ENCODE measurements around the gene ZNF497.
A peak's percentile ranks its signal among the peaks of the same experiment; 100 is the strongest.
"Not testable (repeated sequence)": the region's sequence is repeated elsewhere in the genome, so short reads cannot be mapped to it uniquely, and the experiment has no call there.

The ZNF497 gene

GRCh38 chr19:58355215-58355796 lies 7.2 kb downstream of the ZNF497 start:
- H3K4me3 ChIP-seq (ENCODE audit: low read depth, low read length), result no peak overlapping the region
- no peak overlapping the region for H3K9ac ChIP-seq (ENCODE audit: low read depth, low read length)
- peaks cover 3% of the 10 kb centered on the region for H3K36me3 ChIP-seq (ENCODE audit: control insufficient read depth, insufficient read depth, low read length)
- no peaks in the 10 kb centered on the region for H3K27me3 ChIP-seq (ENCODE audit: control insufficient read depth, insufficient read depth, low read length)
- H3K4me1 ChIP-seq (ENCODE audit: control insufficient read depth, insufficient read depth, low read length), result no peaks in the 10 kb centered on the region
- H3K9me3 ChIP-seq (ENCODE audit: control insufficient read depth, insufficient read depth, low read length), result no peaks in the 10 kb centered on the region

GRCh38 chr19:58354478-58355030 lies 8.0 kb downstream of the ZNF497 start:
- Histone ChIP-seq H3K9ac (ENCODE audit: low read depth, low read length) (no peak overlapping the region), H3K4me3 (ENCODE audit: low read depth, low read length) (no peak overlapping the region), H3K9me3 (ENCODE audit: control insufficient read depth, insufficient read depth, low read length) (no peaks in the 10 kb centered on the region), H3K4me1 (ENCODE audit: control insufficient read depth, insufficient read depth, low read length) (no peaks in the 10 kb centered on the region), H3K27me3 (ENCODE audit: control insufficient read depth, insufficient read depth, low read length) (no peaks in the 10 kb centered on the region), H3K36me3 (ENCODE audit: control insufficient read depth, insufficient read depth, low read length) (peaks cover 3% of the 10 kb centered on the region)

DNA sequence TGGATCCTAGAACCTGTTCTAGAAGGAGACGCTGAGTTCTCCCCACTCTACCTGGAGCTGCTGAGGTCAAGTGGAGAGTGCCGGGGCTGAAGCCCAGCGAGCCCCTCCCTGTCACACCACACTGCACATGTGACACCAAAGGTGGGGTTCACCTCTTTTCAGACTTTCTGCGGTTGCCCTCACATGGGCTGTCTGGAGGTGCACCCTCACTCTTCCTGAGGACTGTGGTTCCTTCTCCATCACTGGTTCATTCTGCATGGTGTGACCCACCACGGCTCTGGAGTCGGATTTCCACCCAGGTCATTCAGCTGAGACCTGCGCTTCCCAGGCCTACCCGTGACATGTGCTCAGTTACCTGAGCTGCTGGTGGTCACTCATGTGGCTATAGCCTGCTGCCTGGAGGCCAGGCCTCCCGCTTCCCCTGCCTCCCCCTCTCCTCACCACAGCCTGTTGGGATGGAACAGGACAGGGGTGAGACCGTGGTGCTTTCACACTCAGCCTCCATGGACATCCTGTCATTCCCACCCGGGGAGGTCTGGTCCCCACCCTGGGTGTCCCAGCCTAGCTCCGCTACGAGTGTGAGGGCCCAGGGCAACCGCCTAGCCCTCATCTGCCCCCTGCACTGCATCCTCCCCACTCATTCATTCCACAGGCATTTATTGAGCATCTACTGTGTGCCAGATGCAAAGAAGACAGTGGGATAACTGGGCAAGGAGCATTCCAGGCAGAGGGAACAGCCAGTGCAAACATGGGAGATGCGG lies 8.7 kb downstream of the ZNF497 start:
- H3K4me1 ChIP-seq (ENCODE audit: control insufficient read depth, insufficient read depth, low read length), result no peaks in the 10 kb centered on the region
- no peaks in the 10 kb centered on the region for H3K9me3 ChIP-seq (ENCODE audit: control insufficient read depth, insufficient read depth, low read length)
- no peak overlapping the region for H3K4me3 ChIP-seq (ENCODE audit: low read depth, low read length)
- H3K27me3 ChIP-seq (ENCODE audit: control insufficient read depth, insufficient read depth, low read length), result no peaks in the 10 kb centered on the region
- no peak overlapping the region for H3K9ac ChIP-seq (ENCODE audit: low read depth, low read length)
- H3K36me3 ChIP-seq (ENCODE audit: control insufficient read depth, insufficient read depth, low read length), result peaks cover 3% of the 10 kb centered on the region

DNA sequence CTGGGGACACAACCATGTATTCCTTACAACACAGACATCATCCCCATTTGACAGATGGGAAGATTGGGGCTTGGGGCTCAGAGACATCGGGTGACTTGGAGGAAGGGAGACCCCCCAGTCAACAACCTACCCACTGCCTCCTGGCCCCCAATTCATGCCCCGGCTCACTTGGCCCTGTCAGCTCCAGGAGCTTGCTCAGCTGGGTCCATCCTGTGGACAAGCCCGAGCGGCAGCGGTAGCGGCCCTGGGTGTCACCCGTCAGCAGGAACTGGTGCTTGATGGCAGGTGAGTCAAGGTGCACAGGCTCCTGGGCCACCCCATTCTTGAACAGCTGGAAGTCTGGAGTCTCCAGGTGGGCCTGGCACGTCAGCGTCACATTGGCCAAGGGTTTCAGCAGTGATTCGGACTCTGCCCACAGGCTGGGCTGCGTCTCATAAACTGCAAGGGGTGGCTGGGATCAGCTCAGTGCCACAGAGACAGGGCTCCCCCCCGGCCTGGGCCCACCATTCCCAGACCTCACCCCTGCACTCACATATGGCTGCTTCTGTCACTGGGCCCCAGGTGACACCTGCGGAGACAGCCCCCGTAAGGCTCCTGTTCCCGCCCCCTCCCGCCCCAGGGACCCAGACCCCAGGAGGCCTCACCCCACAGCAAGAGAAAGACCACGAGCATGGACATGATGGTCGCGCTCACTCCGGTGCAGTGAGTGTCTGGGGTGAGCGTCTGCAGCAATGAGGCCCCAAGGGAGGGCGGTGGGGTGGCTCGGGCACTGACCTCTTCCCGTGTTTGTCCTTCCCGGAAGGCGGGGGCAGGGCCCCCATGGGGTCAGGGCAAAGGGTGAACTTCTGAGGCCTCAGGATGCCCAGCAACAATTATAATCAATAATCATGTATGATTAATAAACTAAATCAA lies 9.5 kb downstream of the ZNF497 start, which contains the start of gene A1BG:
A1BG (minus strand) TSS at position 733 of the 912 bp plus-strand sequence; CDS start at position 678, 55 bp downstream.
- no peak within 1 kb of the TSS for H3K9ac ChIP-seq (ENCODE audit: low read depth, low read length)
- no peaks in the 10 kb centered on the region for H3K27me3 ChIP-seq (ENCODE audit: control insufficient read depth, insufficient read depth, low read length)
- H3K36me3 ChIP-seq (ENCODE audit: control insufficient read depth, insufficient read depth, low read length), result peaks cover 3% of the 10 kb centered on the region
- H3K9me3 ChIP-seq (ENCODE audit: control insufficient read depth, insufficient read depth, low read length), result no peaks in the 10 kb centered on the region
- no peak within 1 kb of the TSS for H3K4me3 ChIP-seq (ENCODE audit: low read depth, low read length)
- no peaks in the 10 kb centered on the region for H3K4me1 ChIP-seq (ENCODE audit: control insufficient read depth, insufficient read depth, low read length)

DNA sequence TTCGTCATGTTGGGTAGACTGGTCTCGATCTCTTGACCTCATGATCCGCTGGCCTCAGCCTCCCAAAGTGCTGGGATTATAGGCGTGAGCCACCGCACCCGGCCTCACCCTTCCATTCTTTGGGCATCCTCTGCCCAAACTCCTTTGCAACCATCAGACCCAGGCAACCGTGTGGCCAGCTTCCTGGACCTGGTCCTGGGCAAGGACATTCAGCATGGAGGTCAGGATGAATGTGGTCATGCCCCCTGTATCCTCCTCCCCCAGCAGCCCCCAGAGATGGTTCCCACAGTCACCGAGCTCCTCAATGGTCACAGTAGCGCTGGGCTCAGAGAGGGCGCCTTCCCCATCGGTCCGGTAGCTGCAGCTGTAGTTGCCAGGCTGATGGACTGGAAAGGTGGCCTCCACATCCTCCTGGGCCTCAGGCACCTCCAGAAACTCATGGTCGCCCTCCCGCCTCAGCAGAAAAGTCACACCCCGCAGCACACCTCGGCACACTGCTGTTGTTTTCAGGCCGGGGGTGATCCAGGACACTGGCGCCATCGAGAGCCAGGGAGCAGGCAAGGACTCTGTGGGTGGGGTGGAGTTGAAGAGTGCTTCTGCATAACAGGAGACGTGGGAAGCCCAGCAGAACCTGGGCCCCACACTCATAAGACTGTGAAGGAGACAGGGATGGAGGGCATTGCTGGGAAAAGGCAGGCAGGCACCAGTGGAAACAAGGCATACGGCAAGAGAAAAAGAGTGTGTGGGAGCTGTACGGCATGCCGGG lies 10.4 kb downstream of the ZNF497 start:
- H3K9ac ChIP-seq (ENCODE audit: low read depth, low read length), result no peak overlapping the region
- no peaks in the 10 kb centered on the region for H3K4me1 ChIP-seq (ENCODE audit: control insufficient read depth, insufficient read depth, low read length)
- H3K9me3 ChIP-seq (ENCODE audit: control insufficient read depth, insufficient read depth, low read length), result no peaks in the 10 kb centered on the region

GRCh38 chr19:58351558-58351878 lies 11.0 kb downstream of the ZNF497 start:
- Histone ChIP-seq H3K27me3 (ENCODE audit: control insufficient read depth, insufficient read depth, low read length) (peaks cover 6% of the 10 kb centered on the region), H3K4me3 (ENCODE audit: low read depth, low read length) (no peak overlapping the region), H3K4me1 (ENCODE audit: control insufficient read depth, insufficient read depth, low read length) (no peaks in the 10 kb centered on the region), H3K36me3 (ENCODE audit: control insufficient read depth, insufficient read depth, low read length) (peaks cover 3% of the 10 kb centered on the region), H3K9me3 (ENCODE audit: control insufficient read depth, insufficient read depth, low read length) (no peaks in the 10 kb centered on the region), H3K9ac (ENCODE audit: low read depth, low read length) (no peak overlapping the region)

More for the DNA sequence above, 10.4 kb downstream of the ZNF497 start:
- Histone ChIP-seq H3K36me3 (ENCODE audit: control insufficient read depth, insufficient read depth, low read length) (peaks cover 3% of the 10 kb centered on the region), H3K4me3 (ENCODE audit: low read depth, low read length) (no peak overlapping the region), H3K27me3 (ENCODE audit: control insufficient read depth, insufficient read depth, low read length) (no peaks in the 10 kb centered on the region)

- Histone ChIP-seq H3K4me1 (ENCODE audit: control insufficient read depth, insufficient read depth, low read length) (no peaks in the 10 kb centered on the region), H3K4me3 (ENCODE audit: low read depth, low read length) (no peak overlapping the region), H3K27me3 (ENCODE audit: control insufficient read depth, insufficient read depth, low read length) (peaks cover 7% of the 10 kb centered on the region), H3K9ac (ENCODE audit: low read depth, low read length) (no peak overlapping the region), H3K36me3 (ENCODE audit: control insufficient read depth, insufficient read depth, low read length) (peaks cover 3% of the 10 kb centered on the region), H3K9me3 (ENCODE audit: control insufficient read depth, insufficient read depth, low read length) (no peaks in the 10 kb centered on the region)
Measured at GRCh38 chr19:58350871-58351557, 11.5 kb downstream of the ZNF497 start.

GRCh38 chr19:58350001-58350861 lies 12.3 kb downstream of the ZNF497 start:
- H3K27me3 ChIP-seq (ENCODE audit: control insufficient read depth, insufficient read depth, low read length), result peaks cover 7% of the 10 kb centered on the region
- peaks cover 3% of the 10 kb centered on the region for H3K36me3 ChIP-seq (ENCODE audit: control insufficient read depth, insufficient read depth, low read length)
- no peaks in the 10 kb centered on the region for H3K9me3 ChIP-seq (ENCODE audit: control insufficient read depth, insufficient read depth, low read length)
- H3K9ac ChIP-seq (ENCODE audit: low read depth, low read length), result no peak overlapping the region
- H3K4me3 ChIP-seq (ENCODE audit: low read depth, low read length), result no peak overlapping the region
- no peaks in the 10 kb centered on the region for H3K4me1 ChIP-seq (ENCODE audit: control insufficient read depth, insufficient read depth, low read length)

DNA sequence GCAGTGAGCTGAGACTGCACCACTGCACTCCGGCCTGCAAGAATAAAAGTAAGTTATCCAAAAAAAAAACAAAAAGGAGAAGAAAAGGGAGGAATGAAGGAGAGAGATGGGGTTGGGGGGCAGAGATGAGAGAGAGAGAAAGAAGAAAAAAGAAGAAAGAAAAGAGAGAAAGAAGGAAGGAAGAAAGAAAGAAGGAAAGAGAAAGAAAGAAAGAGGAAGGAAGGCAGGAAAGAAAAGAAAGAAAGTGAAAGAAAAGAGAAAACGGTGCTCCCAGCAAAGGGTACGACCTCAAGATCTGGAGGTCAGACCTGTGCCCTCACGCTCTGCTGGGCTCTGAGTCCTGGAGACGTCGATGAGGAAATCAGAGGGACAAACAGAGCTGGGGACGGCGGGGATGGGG lies 13.0 kb downstream of the ZNF497 start:
- H3K4me3 ChIP-seq (ENCODE audit: low read depth, low read length), result no peak overlapping the region
- peaks cover 7% of the 10 kb centered on the region for H3K27me3 ChIP-seq (ENCODE audit: control insufficient read depth, insufficient read depth, low read length)
- peaks cover 3% of the 10 kb centered on the region for H3K36me3 ChIP-seq (ENCODE audit: control insufficient read depth, insufficient read depth, low read length)
- H3K9me3 ChIP-seq (ENCODE audit: control insufficient read depth, insufficient read depth, low read length), result no peaks in the 10 kb centered on the region
- no peaks in the 10 kb centered on the region for H3K4me1 ChIP-seq (ENCODE audit: control insufficient read depth, insufficient read depth, low read length)
- no peak overlapping the region for H3K9ac ChIP-seq (ENCODE audit: low read depth, low read length)

- H3K9me3 ChIP-seq (ENCODE audit: control insufficient read depth, insufficient read depth, low read length); H3K4me1 ChIP-seq (ENCODE audit: control insufficient read depth, insufficient read depth, low read length); H3K36me3 ChIP-seq (ENCODE audit: control insufficient read depth, insufficient read depth, low read length); H3K27me3 ChIP-seq (ENCODE audit: control insufficient read depth, insufficient read depth, low read length): not testable (repeated sequence)
- peak overlapping the region; percentile 66 for H3K9ac ChIP-seq (ENCODE audit: low read depth, low read length)
- peak overlapping the region; percentile 71 for H3K4me3 ChIP-seq (ENCODE audit: low read depth, low read length)
Measured at GRCh38 chr19:58348080-58348479, 14.5 kb downstream of the ZNF497 start.

Data from iPS-15b (cell line).